Measurements from ENCODE around the gene ZNF296.

The ZNF296 gene

GRCh38 chr19:45057444-45057843 is 18.8 kb downstream of the ZNF296 start:
- DNase-seq (ENCODE audit: low spot score) = no peak

DNA sequence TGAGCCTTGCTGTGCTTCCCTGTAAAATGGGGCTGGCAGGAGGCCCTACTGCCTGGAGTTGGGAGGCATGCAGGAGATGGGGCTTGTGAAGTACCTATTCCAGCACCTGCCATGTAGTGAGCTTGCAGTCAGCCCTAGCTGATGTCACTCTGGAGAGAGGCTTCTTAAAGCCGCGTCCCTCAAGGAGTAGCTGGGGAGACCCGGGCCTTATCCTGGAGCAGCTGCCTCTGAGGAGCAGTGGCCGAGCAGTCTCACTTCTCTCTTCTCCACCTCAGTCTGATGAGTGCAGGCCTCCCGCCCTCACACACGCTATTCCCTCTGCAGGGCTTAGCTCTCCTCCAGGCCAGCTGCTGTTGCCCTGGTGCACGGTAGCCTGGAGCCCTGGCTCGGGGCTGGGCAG is 19.4 kb downstream of the ZNF296 start:
- DNase-seq (ENCODE audit: low spot score) = no peak

DNA sequence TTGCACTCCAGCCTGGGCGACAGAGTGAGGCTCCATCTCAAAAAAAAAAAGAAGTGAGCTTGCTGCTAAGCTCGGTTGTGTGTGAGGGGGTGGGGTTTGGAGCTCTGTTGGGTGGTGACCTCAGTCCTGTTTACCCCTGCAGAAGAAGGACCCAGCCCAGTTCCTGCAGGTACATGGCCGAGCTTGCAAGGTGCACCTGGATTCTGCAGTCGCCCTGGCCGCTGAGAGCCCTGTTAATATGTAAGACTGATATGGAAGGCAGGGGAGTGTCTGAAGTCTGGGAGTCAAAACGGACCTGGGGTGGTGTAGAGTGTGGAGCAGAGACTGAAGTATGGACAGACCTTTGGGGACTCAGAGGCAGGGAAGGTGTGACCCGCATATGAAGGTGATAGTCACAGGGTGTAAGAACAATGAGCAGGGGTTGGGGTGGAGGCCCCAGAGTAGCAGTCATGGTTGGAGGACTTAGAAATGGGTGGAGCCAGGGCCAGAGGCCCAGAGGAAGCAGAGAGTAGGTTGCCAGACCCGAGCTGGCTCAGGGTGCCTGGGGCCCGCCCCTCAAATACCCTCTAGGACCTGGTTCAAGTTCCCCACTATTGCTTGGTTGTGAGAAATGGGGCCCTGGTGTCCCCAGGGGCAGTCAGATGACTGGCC is 24.2 kb downstream of the ZNF296 start:
- no peak for DNase-seq (ENCODE audit: low spot score)

GRCh38 chr19:45050036-45050435 is 26.2 kb downstream of the ZNF296 start:
- DNase-seq (ENCODE audit: low spot score) = no peak

GRCh38 chr19:45049073-45049736 is 27.1 kb downstream of the ZNF296 start:
- no peak for DNase-seq (ENCODE audit: low spot score)

DNA sequence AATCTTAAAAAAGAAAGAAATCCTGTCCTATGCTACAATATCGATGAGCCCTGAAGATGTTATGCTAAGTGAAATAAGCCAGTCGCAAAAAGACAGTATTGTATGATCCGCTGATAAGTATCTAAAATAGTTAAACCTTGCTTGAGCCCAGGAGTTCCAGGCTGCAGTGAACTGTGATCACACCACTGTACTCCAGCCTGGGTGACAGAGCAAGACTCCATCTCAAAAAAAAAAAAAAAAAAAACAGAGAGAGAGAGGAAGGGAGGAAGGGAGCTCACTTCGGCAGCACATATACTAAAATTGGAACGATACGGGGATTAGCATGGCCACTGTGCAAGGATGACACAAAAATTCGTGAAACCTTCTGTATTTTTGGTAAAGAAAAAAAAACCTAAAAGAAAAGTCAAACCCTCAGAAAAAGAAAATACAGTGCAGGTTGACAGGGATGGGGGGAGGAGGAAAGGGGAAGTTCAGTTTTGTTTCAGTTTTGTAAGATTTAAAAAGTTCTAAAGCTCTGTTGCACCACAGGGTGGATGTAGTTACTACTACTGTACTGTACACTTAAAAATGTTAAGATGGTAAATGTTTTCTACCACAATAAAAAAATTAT is 29.0 kb downstream of the ZNF296 start:
- DNase-seq (ENCODE audit: low spot score) = no peak

- no peak for DNase-seq (ENCODE audit: low spot score)
Observed at GRCh38 chr19:45046355-45046754, 29.9 kb downstream of the ZNF296 start.

DNA sequence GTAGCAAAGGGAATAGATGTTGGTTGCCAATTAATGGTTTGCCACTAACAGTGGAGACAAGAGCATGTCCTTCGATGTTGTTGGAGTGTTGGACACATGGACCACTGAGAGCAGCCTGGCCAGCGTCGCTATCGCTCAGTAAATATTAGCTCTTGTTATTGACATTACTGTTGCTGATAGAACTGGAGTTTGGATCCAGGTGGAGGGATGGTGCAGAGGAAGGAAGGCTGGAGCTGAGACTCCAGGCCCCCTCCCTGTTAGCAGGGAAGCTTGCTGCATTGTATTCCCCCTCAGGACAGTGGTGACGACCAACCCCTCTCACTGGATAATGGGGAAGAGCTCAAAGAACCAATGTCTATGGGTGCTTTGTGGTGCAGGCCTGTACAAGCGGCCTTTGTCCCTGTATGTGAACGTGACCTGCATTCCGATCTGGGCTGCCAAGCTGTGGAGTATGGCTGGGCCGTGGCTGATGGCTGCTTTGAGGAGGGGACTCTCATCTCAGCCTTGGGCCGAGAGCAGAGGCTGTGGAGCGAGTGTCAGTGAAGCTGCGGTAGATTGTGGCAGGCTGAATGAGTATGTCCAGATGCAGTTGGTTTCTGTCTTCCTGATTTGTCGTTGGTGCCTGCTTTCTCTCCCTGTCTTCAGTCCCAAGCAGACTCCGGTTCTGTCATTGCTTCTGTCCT is 30.5 kb downstream of the ZNF296 start:
- DNase-seq (ENCODE audit: low spot score) = no peak

DNA sequence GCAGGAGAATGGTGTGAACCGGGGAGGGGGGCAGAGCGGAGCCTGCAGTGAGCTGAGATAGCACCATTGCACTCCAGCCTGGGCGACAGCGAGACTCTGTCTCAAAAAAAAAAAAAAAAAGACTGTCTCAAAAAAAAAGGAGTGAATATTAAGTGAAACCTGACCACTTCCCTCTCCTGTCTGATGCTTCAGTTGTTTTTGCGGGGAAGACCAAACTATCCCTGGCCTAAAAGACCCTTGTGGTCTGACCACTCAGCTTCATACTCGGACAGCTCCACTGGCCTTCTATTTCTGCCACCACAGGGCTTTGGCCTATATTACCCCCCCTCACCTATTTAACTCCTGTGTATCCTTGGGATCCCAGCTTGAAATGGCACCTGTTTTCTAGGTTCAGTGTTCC is 35.2 kb downstream of the ZNF296 start:
- DNase-seq (ENCODE audit: low spot score) = no peak

- no peak for DNase-seq (ENCODE audit: low spot score)
Observed at GRCh38 chr19:45040059-45040771, 36.1 kb downstream of the ZNF296 start.

DNA sequence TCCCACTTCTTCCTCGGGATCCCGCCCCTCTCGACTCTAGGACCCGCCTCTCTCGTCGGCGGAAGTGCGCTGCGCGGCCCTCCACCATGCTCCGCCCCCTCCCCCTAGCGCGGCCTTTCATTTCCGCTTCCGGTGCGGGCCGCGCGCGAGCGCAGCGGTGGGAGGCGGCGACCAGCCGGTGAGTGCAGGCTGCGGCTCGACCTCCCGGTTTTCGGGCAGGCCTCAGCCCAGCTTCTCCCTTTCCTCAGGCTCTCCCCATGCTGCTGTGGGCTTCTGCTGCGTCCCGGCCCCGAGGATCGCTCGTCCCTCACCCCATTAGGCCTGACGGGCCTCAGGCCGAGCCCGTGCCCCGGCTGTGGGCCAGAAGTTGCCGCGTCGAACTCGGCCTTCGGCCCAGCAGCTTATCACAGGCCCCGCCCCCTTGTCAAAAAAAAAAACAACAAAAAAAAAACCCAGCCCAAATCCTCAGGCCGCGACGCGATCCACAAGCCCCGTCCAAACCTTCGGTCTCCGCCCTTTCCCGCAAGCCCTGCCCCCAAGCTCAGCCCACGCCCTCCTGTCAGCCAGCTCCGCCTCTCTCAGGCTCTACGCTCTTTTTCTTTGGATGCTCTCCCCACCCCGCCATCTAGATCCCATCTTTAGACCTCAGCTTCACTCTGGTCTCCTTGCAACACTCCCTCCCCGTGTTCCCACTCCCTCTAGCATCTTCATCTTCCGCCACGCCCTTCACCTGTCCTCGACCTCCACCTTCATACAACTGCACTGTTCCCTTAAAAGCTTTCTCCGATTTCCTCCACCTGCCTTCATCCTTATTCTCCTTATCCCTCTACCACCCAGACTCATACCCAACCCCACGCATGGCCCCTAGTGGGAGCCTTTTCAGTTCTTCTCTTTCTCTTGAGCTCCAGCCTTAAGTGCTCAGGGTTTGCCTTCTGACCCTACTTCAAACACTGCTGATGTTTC is 37.1 kb downstream of the ZNF296 start, which contains the start of gene CLASRP:
CLASRP (plus strand) TSS at position 115 of the 963 bp plus-strand sequence. CDS start 1,168 bp downstream, outside the sequence.
- peak; percentile 85 for DNase-seq (ENCODE audit: low spot score)

- no peak for DNase-seq (ENCODE audit: low spot score)
Observed at GRCh38 chr19:45037393-45038169, 38.7 kb downstream of the ZNF296 start.

DNA sequence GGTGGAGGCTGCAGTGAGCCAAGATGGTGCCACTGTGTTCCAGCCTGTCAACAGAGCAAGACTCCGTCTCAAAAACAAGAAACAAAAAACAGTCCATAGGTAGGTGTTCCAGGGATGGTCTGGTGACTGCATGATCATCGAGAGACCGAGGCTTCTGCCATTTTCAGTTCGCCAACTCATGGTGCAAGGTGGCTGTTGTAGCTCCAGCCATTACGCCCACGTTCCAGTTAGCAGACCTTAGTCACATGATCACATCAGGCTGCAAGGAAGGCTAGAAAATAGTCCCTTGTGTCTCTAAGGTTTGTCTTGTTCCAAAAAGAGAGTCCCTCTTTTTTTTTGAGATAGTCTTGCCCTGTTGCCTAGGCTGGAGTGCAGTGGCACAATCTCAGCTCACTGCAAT is 40.5 kb downstream of the ZNF296 start:
- DNase-seq (ENCODE audit: low spot score) = no peak

GRCh38 chr19:45032421-45032820 is 43.9 kb downstream of the ZNF296 start:
- DNase-seq (ENCODE audit: low spot score) = no peak

GRCh38 chr19:45030825-45031224 is 45.5 kb downstream of the ZNF296 start:
- no peak for DNase-seq (ENCODE audit: low spot score)

DNA sequence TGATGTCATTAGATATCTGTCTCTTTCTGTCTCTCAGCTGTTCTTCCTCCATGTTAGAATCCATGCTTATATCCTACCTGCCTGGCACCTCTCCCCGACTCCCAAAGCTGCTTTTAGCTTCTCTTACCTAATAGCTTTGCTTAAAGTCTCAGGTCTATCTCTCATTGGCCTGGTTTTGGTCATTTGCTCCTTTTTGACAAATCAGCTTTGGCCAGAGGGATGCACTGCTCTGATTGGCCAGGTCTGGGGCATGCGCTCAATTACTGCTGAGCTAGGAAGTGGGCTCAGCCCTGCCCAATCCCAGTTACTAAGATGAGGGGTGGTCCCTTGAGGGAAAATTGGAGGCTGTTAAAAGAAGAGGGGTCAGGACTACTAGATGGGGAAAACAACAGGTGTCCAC is 48.9 kb downstream of the ZNF296 start:
- DNase-seq (ENCODE audit: low spot score) = no peak

DNA sequence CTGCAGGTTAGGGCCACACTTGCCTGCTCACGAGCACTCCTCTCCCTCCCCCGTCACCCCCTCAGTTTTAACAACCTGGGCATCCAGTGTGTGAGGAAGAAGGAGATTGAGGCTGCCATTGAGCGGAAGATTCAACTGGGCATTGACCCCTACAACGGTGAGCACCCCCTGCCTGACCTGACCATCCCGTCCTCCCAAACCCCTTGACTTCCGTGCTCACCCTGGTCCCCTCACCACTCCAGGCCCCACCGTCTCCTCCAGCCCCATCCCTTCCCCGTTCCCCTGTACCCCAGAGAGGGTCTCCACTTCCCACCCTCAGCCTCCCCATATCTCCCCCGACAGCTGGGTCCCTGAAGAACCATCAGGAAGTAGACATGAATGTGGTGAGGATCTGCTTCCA is 51.0 kb downstream of the ZNF296 start:
- DNase-seq (ENCODE audit: low spot score) = no peak

GRCh38 chr19:45023048-45023447 is 53.2 kb downstream of the ZNF296 start:
- DNase-seq (ENCODE audit: low spot score) = no peak

- no peak for DNase-seq (ENCODE audit: low spot score)
Observed at GRCh38 chr19:45021971-45022370, 54.3 kb downstream of the ZNF296 start.

Measured in CD4-positive, alpha-beta T cell treated with Interleukin-15 for 4 hours (primary cell).